ENCODE measurements around the gene DCAF11.

The DCAF11 gene

GRCh38 chr14:24078146-24078545 is 36.4 kb upstream of the DCAF11 start:
- TF ChIP-seq TOX (CRISPR knock-in tag; IDR thresholded peaks at IDR 0.05; ENCODE audit: borderline replicate concordance) (no peak), ZFP3 (CRISPR knock-in tag; IDR thresholded peaks at IDR 0.05) (no peak), ZC3H10 (CRISPR knock-in tag; IDR thresholded peaks at IDR 0.05) (no peak), PPARA (CRISPR knock-in tag; IDR thresholded peaks at IDR 0.05; ENCODE audit: borderline replicate concordance) (no peak), ISL1 (CRISPR knock-in tag; IDR thresholded peaks at IDR 0.05) (no peak), RARB (CRISPR knock-in tag; IDR thresholded peaks at IDR 0.05) (no peak), ZNF8 (CRISPR knock-in tag; IDR thresholded peaks at IDR 0.05) (no peak), ARNTL (CRISPR knock-in tag; IDR thresholded peaks at IDR 0.05; ENCODE audit: borderline replicate concordance, low read depth) (no peak), ZNF70 (CRISPR knock-in tag; IDR thresholded peaks at IDR 0.05) (no peak), ZFP30 (CRISPR knock-in tag; IDR thresholded peaks at IDR 0.05) (no peak), CSDC2 (CRISPR knock-in tag; IDR thresholded peaks at IDR 0.05) (no peak), OSR1 (CRISPR knock-in tag; IDR thresholded peaks at IDR 0.05) (no peak), ZNF565 (CRISPR knock-in tag; conservative IDR thresholded peaks at IDR 0.05; ENCODE audit: low read depth) (no peak), CREB5 (CRISPR knock-in tag; IDR thresholded peaks at IDR 0.05; ENCODE audit: low read depth) (no peak), TCF4 (CRISPR knock-in tag; IDR thresholded peaks at IDR 0.05; ENCODE audit: borderline replicate concordance) (no peak), SNAI2 (CRISPR knock-in tag; IDR thresholded peaks at IDR 0.05) (no peak)
- ATAC-seq = no peak

GRCh38 chr14:24079491-24080141 is 35.0 kb upstream of the DCAF11 start:
- no peak for TF ChIP-seq CREB5 (CRISPR knock-in tag; IDR thresholded peaks at IDR 0.05; ENCODE audit: low read depth)
- no peak for TF ChIP-seq ZNF565 (CRISPR knock-in tag; conservative IDR thresholded peaks at IDR 0.05; ENCODE audit: low read depth)

GRCh38 chr14:24080142-24080530 is 34.4 kb upstream of the DCAF11 start:
- TF ChIP-seq ZFP3 (CRISPR knock-in tag; IDR thresholded peaks at IDR 0.05) (no peak), ESRRG (CRISPR knock-in tag; IDR thresholded peaks at IDR 0.05) (no peak), ZC3H10 (CRISPR knock-in tag; IDR thresholded peaks at IDR 0.05) (no peak), ISL1 (CRISPR knock-in tag; IDR thresholded peaks at IDR 0.05) (no peak), CSDC2 (CRISPR knock-in tag; IDR thresholded peaks at IDR 0.05) (no peak), ZFP30 (CRISPR knock-in tag; IDR thresholded peaks at IDR 0.05) (no peak), POU6F1 (CRISPR knock-in tag; IDR thresholded peaks at IDR 0.05; ENCODE audit: borderline replicate concordance, low read depth) (no peak), PATZ1 (CRISPR knock-in tag; IDR thresholded peaks at IDR 0.05; ENCODE audit: borderline replicate concordance) (no peak), GLIS3 (CRISPR knock-in tag; IDR thresholded peaks at IDR 0.05) (no peak), BACH2 (CRISPR knock-in tag; IDR thresholded peaks at IDR 0.05; ENCODE audit: borderline replicate concordance) (no peak), TCF4 (CRISPR knock-in tag; IDR thresholded peaks at IDR 0.05; ENCODE audit: borderline replicate concordance) (no peak), TSHZ2 (CRISPR knock-in tag; IDR thresholded peaks at IDR 0.05) (no peak), ZNF565 (CRISPR knock-in tag; conservative IDR thresholded peaks at IDR 0.05; ENCODE audit: low read depth) (no peak), SNAI2 (CRISPR knock-in tag; IDR thresholded peaks at IDR 0.05) (no peak), CSRNP3 (CRISPR knock-in tag; IDR thresholded peaks at IDR 0.05) (no peak), OSR1 (CRISPR knock-in tag; IDR thresholded peaks at IDR 0.05) (no peak), PPARA (CRISPR knock-in tag; IDR thresholded peaks at IDR 0.05; ENCODE audit: borderline replicate concordance) (no peak), ARNTL (CRISPR knock-in tag; IDR thresholded peaks at IDR 0.05; ENCODE audit: borderline replicate concordance, low read depth) (no peak), RARB (CRISPR knock-in tag; IDR thresholded peaks at IDR 0.05) (no peak), ZNF70 (CRISPR knock-in tag; IDR thresholded peaks at IDR 0.05) (no peak)
- no peak for ATAC-seq

More at GRCh38 chr14:24079491-24080141, 35.0 kb upstream of the DCAF11 start:
- ATAC-seq = no peak; the same call in 2 of the 3 replicates
